ENCODE measurements around the gene ZNF438. TPM values are rescaled to one million over a fixed set of nuclear protein-coding genes. Genes with fewer than 3 reads are reported as not detected.
A peak's percentile ranks its signal among the peaks of the same experiment; 100 is the strongest.

Gene ZNF438
- total and polyA plus RNA-seq, 2 of the 13 experiments (the other 11 are each of a cell fraction or from before 2014, with no cell fraction given), result 0.75 to 0.83 TPM

- no peaks in the 10 kb centered on the region; the same call in 1 of the 2 replicates for H3K4me1 ChIP-seq (ENCODE audit: insufficient read depth, low read length)
- ChIA-PET POLR2A (no interaction called here), CTCF (ENCODE audit: low intra/inter-chr PET ratio, low total read pairs) (no interaction called here)
- FAIRE-seq (no peak), ATAC-seq (peak; percentile 35; the same call in 2 of the 3 replicates), DNase-seq (ENCODE audit: low spot score) (no peak)
- H2AFZ ChIP-seq (ENCODE audit: low read length), result no peak overlapping the region
- H3K4me3 ChIP-seq (replicated peaks in 1 of 3; ENCODE audit: insufficient read depth in 1 of 3, low read depth in 2 of 3, low read length in 3 of 3), result no peak overlapping the region
- 27% methylated on average over 5 of the region's 5 CpGs for WGBS (ENCODE audit: low lambda C conversion rate)
- H3K9me3 ChIP-seq (ENCODE audit: low read length), result no peaks in the 10 kb centered on the region
- H4K20me1 ChIP-seq (ENCODE audit: insufficient read depth, low read length), result no peaks in the 10 kb centered on the region
- H3K9ac ChIP-seq (ENCODE audit: insufficient read depth, low read depth, low read length), result no peak overlapping the region
- H3K4me2 ChIP-seq (ENCODE audit: low read depth, low read length), result no peak overlapping the region
- intact Hi-C loops (cut with micrococcal nuclease; ENCODE audit: unreplicated experiment) (no loop called here), in situ Hi-C loops (cut with HindIII; ENCODE audit: extremely low pct_ligation_motif_present, low pct_unique_long_range_greater_than_20kb) (no loop called here)
- H3K36me3 ChIP-seq (replicated peaks in 1 of 2; ENCODE audit: control insufficient read depth in 1 of 2, insufficient read depth in 2 of 2, low read length in 2 of 2), result no peaks in the 10 kb centered on the region
- H3K79me2 ChIP-seq (ENCODE audit: insufficient read depth, low read length), result no peaks in the 10 kb centered on the region
- no TSS peak for BruUV-seq (replicated peaks)
- peaks cover 1 to 12% of the 10 kb centered on the region in 2 experiments; a peak in 3 of 5 replicates for H3K27me3 ChIP-seq (ENCODE audit: control insufficient read depth in 1 of 2, insufficient read depth in 2 of 2, low read length in 2 of 2)
- TF ChIP-seq TGIF2 (CRISPR knock-in tag; IDR thresholded peaks at IDR 0.05), result no peak
- TF ChIP-seq SNAPC5 (CRISPR knock-in tag; IDR thresholded peaks at IDR 0.05; ENCODE audit: borderline replicate concordance), result no peak
- no peak for TF ChIP-seq ZNF777 (CRISPR knock-in tag; IDR thresholded peaks at IDR 0.05)
- no peak for TF ChIP-seq ZBTB10 (CRISPR knock-in tag; IDR thresholded peaks at IDR 0.05; ENCODE audit: borderline replicate concordance)
- no peak for TF ChIP-seq JUN (CRISPR knock-in tag; IDR thresholded peaks at IDR 0.05)
- no peak for TF ChIP-seq PATZ1 (CRISPR knock-in tag; IDR thresholded peaks at IDR 0.05)
- TF ChIP-seq KDM5A (IDR thresholded peaks at IDR 0.05; ENCODE audit: borderline replicate concordance, low read length), result no peak
- no peak for TF ChIP-seq SCMH1 (CRISPR knock-in tag; IDR thresholded peaks at IDR 0.05; ENCODE audit: borderline replicate concordance)
- TF ChIP-seq TOE1 (CRISPR knock-in tag; IDR thresholded peaks at IDR 0.05), result no peak
- TF ChIP-seq ZNF207 (IDR thresholded peaks at IDR 0.05; ENCODE audit: borderline replicate concordance), result no peak
- TF ChIP-seq ARNT (IDR thresholded peaks at IDR 0.05), result no peak
- no peak for TF ChIP-seq JUNB (CRISPR knock-in tag; IDR thresholded peaks at IDR 0.05; ENCODE audit: borderline replicate concordance)
- no peak for TF ChIP-seq KMT2B (CRISPR knock-in tag; IDR thresholded peaks at IDR 0.05)
- no peak for TF ChIP-seq HMGA1 (CRISPR knock-in tag; conservative IDR thresholded peaks at IDR 0.05)
- no peak for TF ChIP-seq RCOR2 (CRISPR knock-in tag; IDR thresholded peaks at IDR 0.05)
- TF ChIP-seq ZFY (CRISPR knock-in tag; IDR thresholded peaks at IDR 0.05), result no peak
- no peak for TF ChIP-seq SRSF9 (IDR thresholded peaks at IDR 0.05; ENCODE audit: borderline replicate concordance, insufficient read depth, low read depth, low read length, poor library complexity, severe bottlenecking)
- no peak for TF ChIP-seq TRIM22 (IDR thresholded peaks at IDR 0.05)
- no peak for TF ChIP-seq SNAPC2 (CRISPR knock-in tag; IDR thresholded peaks at IDR 0.05)
- no peak for TF ChIP-seq ZBTB3 (CRISPR knock-in tag; IDR thresholded peaks at IDR 0.05; ENCODE audit: borderline replicate concordance, low read depth)
- H3K27ac ChIP-seq (ENCODE audit: extremely low read length, insufficient read depth, low read length), result no peak overlapping the region
These were observed 214.1 kb downstream of the ZNF438 start for GRCh38 chr10:30817541-30817940.

All from HepG2 (cell line).